NB4 (cell line): Measurements from ENCODE around the gene FMNL1.

Experiments
- MYC ChIP-seq: IDR thresholded peaks from 2 replicates; pipeline ENCODE4 v1.6.1; 2011; ENCODE audit warnings: low read depth, low read length
- POLR2A ChIP-seq: IDR thresholded peaks from 2 replicates; pipeline ENCODE4 v1.6.1; 2011; ENCODE audit warnings: mild to moderate bottlenecking; ENCODE audit not compliant: insufficient read length; ENCODE audit errors: extremely low read depth
- TF ChIP-seq, protein P1 (sequence below): IDR thresholded peaks from one replicate; pipeline ENCODE4 v1.5.1; 2012; ENCODE audit warnings: low read depth, low read length
- TF ChIP-seq, protein P2 (sequence below): IDR thresholded peaks from 2 replicates; pipeline ENCODE4 v1.6.1; 2011; ENCODE audit warnings: low read depth, low read length

DNA sequence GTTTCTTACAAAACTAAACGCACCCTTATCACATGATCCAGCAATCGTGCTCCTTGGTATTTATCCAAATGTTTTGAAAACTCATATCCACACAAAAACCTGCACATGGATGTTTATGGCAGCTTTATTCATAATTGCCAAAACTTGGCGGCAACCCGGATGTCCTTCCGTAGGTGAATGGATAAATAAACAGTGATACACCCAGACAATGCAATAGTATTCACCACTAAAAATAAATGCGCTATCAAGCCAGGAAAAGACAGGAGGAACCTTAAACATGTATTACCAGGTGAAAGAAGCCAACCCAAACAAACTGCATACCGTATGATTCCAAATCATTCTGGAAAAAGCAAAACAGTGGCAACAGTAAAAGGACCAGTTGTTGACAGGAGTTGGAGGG lies 30.2 kb downstream of the FMNL1 start:
- TF ChIP-seq, protein P1, sequence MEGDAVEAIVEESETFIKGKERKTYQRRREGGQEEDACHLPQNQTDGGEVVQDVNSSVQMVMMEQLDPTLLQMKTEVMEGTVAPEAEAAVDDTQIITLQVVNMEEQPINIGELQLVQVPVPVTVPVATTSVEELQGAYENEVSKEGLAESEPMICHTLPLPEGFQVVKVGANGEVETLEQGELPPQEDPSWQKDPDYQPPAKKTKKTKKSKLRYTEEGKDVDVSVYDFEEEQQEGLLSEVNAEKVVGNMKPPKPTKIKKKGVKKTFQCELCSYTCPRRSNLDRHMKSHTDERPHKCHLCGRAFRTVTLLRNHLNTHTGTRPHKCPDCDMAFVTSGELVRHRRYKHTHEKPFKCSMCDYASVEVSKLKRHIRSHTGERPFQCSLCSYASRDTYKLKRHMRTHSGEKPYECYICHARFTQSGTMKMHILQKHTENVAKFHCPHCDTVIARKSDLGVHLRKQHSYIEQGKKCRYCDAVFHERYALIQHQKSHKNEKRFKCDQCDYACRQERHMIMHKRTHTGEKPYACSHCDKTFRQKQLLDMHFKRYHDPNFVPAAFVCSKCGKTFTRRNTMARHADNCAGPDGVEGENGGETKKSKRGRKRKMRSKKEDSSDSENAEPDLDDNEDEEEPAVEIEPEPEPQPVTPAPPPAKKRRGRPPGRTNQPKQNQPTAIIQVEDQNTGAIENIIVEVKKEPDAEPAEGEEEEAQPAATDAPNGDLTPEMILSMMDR, result no peak
- no peak for TF ChIP-seq POLR2A
- TF ChIP-seq, protein P2, sequence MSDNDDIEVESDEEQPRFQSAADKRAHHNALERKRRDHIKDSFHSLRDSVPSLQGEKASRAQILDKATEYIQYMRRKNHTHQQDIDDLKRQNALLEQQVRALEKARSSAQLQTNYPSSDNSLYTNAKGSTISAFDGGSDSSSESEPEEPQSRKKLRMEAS, result no peak
- TF ChIP-seq MYC, result no peak
